Anterior cingulate cortex (tissue), 58 donors: ENCODE data around the gene ZDHHC7.

Experiments used
- DNase-seq, 58 donors: peaks; one replicate each; lab custom pipeline; 2025; lab: John Stamatoyannopoulos, UW

Gene ZDHHC7

GRCh38 chr16:84927621-84928591, 83.4 kb downstream of the ZDHHC7 start:
- no peak for DNase-seq

DNA sequence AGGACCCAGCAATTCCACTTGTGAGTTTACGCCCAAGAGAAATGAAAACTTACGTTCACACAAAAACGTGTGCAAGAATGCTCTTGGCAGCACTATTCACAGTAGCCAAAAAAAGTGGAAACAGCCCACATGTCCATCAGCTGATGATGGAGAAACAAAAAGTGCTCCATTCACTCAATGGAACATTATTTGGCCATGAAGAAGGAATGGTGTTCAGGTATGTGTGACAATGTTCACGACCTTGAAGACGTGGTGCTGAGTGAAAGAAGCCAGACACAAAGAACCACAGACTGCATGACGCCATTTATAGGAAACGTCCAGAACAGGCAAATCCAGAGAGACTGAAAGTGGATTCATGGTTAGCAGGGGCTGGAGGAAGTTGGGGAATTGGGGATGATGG, 84.9 kb downstream of the ZDHHC7 start:
- no peak for DNase-seq

DNA sequence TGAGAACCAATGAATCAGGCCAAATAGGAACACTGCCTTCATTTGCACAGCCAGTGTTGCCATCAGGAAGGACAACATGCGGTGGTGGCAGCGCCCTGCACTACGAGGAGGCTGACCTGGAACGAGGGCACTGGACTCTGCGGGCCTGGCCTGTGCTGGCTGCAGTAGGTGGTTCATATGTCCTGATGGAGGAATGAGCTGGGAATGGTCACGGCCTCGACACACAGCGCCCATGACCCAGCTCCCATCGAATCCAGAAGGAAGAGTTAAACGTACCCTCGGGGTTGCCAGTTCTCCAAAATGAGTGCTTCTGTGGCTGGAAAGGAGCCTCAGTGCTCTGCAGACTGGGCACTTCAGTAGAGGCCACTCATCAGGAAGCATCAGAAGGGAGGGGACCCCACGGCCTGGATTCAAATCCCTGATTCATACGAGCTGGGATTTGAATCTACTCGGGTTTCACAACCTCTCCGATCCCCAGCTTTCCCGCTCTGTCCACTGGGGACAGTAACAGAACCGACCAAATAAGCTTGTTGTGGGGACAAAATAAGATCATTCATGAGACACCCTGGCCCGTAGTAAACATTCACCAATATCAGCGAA, 85.5 kb downstream of the ZDHHC7 start:
- no peak for DNase-seq

GRCh38 chr16:84925092-84925772, 86.1 kb downstream of the ZDHHC7 start:
- peak in 20 of 58 donors; percentile 6 to 63 (median 21) for DNase-seq

DNA sequence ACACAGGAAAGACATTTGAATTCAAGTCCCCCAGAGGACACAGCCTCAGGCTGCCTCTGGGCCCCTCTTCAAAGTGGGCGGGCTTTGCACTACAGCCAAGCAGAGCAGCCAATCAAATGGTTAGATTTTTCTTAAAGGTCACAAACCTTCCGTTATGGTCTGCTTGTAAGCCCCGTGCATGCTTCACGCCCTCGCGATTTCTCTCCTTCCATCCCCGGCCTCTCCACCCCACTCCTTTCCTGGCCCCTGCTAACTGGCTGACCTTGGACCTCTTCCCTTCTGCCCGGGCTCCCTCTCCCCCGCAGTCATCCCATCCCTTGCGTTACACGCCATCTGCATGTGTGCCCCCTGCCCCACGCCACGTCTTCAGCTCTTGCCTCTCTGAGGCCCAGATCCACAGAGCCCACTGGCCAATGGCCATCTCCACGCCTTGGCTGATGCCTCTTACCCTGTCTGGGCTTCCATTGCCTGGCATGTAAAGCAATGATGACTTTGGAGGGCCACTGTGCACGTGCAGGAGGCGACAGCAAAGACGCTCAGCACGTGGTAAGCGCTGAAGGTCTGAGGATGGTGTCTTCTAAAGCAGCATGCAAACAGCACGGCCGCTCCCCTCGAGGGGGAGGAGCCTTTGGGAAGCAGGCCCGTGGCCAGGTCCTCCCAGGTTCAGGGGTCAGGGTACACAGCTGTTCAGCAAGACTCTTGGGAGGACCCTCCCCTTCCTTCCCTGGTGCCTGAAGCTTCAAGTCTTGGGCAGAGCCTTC, 86.8 kb downstream of the ZDHHC7 start:
- no peak for DNase-seq
